GM20431 (cell line): ENCODE measurements around the gene NLGN4X.

ENCODE experiments used
- in situ Hi-C: fragments of 300-500 bp; cut with MseI, MboI; formaldehyde crosslinking; loops from one replicate; pipeline ENCODE4 v1.15.0; 2020; ENCODE audit warnings: low sequenced_read_pairs; ENCODE audit not compliant: unreplicated experiment

The NLGN4X gene

DNA sequence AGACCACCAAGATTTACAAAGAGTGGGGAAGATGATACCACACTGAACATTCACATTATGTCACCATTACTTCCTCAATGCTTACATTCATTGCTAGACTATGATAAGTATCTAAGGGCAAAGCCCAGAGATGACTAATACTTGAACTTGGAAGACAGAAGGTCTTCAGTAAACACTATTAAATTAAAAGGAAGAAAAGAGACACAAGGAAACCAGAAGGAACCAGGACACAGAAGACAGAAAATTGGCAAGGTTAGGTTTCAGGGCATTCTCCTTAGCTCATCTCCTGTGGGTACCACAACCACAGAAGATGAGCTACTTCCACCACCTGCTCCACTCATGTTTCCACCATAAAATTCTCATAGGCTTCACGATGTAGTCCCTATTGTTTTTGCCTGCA is 64.9 kb downstream of the NLGN4X start:
- in situ Hi-C loops = no loop called here

- in situ Hi-C loops = no loop called here
Measured at GRCh38 chrX:6159468-6159867, 69.2 kb downstream of the NLGN4X start.

DNA sequence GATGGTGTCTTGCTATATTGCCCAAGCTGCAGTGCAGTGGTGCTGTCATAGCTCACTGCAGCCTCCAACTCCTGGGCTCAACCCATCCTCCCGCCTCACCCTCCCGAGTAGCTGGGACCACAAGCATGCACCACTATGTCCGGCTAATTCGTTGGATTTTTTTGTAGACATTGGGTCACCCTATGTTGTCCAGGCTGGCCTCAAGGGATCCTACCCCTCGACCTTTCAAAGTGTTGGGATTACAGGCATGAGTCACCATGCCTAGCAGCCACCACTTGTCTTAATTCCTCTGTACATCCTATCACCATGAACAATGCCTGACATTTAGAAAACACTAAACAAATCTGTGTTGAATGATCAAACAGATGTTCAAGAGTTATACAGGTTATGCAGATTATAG is 76.7 kb downstream of the NLGN4X start:
- in situ Hi-C loops = no loop called here

GRCh38 chrX:6149060-6149872 is 79.4 kb downstream of the NLGN4X start:
- in situ Hi-C loops = no loop called here

- in situ Hi-C loops = no loop called here
Measured at GRCh38 chrX:6134255-6134654, 94.4 kb downstream of the NLGN4X start.

DNA sequence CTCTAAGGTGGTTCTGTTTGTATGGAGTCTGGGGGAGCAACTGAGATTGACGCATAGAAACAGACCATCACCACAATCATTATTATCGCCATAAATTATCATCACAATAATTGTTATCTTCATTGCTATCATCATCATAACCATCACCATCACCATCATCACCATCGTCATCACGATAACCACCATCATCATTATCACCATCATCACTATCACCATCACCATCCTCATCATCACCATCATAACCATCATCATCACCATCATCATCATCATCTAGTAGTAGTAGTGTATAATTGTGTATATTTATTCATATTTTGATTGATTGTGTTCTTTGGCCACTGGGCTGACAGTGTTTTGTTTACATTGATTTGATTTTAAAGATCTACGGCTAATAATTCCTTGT is 95.7 kb downstream of the NLGN4X start:
- in situ Hi-C loops = no loop called here

GRCh38 chrX:6131287-6131686 is 97.4 kb downstream of the NLGN4X start:
- in situ Hi-C loops = no loop called here

DNA sequence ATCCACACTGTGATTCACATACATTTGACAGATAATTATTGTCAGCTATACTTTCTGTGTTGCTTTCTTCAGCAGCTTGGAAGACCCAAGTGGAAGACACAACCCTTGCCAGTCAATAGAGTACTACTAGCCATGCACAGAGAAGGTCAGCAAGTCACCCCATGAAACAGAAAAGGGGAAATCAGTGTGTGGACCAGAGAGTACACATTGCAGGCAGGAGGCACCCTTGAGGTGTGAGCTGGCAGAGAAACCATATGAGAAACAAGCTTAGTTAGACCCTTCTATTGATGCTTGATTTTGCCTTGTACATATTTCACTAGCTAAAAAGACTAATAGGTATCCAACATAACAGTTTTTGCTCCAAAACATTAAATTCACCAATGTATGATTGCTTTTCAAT is 99.5 kb downstream of the NLGN4X start:
- in situ Hi-C loops = no loop called here

DNA sequence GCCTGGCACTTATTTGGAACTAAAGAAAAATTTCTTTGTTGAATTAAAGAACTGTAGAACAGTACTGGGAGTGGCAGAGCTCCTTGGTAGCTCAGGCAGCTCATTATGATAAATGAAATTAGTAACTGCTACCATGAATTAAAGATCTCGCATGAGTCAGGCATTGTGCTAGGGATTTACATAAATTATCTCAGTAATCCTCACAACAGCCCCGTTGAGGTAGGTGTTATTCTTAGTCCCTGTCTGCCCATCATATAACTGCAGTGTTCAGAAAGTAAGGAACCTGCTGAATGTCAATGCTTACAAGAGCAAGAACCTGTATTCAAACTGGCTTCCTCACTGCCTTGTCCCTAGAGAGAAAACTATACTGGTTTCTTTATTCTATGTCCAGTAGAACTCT is 108.3 kb downstream of the NLGN4X start:
- in situ Hi-C loops = no loop called here

- in situ Hi-C loops = no loop called here
Measured at GRCh38 chrX:6095469-6095868, 133.2 kb downstream of the NLGN4X start.

DNA sequence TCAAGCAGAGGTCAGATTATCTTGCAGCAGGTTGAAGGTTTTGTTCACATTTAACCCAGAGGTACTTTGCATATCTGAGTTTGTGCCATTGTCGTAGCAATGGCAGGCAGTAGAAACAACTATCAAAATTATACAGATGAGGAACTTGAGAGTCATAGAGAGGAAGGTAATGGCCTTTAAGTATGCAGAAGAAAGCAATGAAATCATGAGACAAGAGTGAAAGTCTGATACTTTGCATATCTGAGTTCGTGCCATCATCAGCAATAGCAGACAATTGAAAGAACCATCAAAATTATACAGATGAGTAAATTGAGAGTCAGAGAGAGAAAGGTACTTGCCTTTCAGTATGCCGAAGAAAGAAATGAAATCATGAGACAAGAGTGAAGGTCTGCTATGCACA is 154.1 kb downstream of the NLGN4X start:
- in situ Hi-C loops = no loop called here

GRCh38 chrX:6071731-6072130 is 156.9 kb downstream of the NLGN4X start:
- in situ Hi-C loops = no loop called here

DNA sequence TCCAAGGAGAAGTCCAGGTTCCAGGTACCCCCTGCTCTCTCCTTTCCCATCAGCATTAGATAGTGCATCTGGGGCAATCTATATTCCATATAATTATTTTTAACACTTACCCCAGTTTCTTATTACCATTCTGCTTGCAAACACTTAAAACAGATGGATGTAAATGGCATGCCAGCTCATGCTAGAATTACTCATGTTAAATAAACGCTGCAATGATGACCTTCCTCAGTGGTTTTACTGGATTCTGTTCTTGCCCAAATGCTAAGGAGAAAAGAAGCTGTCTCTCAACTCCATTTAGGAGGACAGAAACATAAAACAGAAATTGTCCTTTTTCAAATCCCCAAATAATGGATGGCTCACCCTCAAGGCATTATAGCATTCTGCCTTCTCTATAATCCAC is 161.1 kb downstream of the NLGN4X start:
- in situ Hi-C loops = no loop called here

DNA sequence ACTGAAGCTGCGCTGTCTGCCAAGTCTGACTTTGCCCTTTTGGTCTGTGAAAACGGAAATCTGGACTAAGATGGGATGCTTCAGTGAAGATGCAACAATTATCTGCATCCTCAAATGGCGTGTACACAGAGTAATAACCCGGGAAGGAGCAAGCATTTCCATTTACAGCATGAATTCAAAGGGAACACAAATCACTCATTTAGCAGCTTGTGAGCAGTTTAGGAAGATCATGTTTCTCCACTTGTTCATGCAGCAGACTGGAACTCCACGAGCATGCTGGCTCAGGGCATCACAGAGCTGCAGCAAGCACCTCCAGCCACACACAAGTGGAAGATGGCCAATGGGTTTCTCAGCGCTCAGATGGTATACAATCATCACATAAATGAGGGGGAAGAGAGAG is 175.5 kb downstream of the NLGN4X start:
- in situ Hi-C loops = no loop called here

- in situ Hi-C loops = no loop called here
Measured at GRCh38 chrX:6052111-6052745, 176.4 kb downstream of the NLGN4X start.

DNA sequence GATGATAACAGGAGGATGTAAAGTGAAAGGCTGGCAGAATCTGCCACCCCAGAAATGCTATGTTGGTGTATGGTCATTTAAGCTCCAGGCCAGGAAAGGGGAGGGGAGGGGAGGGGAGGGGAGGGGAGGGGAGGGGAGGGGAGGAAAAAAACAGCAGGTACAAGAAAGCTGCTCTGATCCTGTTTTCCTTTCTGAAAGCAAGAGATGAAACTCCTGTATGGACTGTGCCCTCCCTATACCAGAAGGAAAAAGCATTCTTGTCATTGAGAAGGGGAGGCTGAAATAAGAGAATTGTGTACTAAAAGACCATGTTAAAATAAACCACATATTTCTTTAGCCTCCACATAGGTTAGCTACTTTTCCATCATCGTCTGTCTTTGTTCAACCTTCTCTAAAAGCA is 179.5 kb downstream of the NLGN4X start:
- in situ Hi-C loops = no loop called here

DNA sequence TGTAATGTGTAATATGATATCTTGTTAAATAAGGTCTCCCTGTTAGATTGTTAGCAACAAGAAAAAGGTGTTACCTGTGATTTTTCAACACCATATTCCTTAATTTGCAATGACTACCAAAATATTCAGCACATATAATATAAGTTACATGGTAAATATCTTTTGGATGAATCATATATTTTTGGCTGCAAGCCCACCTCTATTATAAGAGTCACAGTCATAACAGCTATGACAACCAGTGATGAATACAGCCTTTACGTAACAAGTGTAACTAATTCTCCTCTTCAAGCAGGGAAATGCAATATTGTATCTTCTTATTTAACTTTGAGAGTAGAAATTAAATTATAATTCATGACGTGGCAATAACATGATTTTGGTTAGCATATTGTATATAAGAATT is 187.0 kb downstream of the NLGN4X start:
- in situ Hi-C loops = no loop called here

DNA sequence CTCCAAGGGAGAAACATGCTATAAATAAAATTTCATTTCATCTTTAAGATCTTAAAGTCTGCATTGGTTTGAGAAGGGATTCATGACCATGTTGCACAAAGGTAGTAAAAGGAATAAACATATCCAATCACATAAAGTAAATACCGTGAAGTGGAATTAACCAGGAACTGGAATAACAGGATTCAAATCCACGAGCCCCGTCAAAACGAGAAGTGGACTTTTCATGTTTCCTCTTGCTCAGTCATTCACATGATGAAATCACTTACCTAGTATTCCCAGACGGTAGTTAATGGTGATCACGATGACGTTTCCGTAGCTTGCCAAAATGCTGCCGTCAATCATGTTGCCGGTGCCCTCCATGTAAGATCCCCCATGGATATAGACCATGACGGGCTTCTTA is 199.7 kb downstream of the NLGN4X start:
- in situ Hi-C loops = no loop called here

DNA sequence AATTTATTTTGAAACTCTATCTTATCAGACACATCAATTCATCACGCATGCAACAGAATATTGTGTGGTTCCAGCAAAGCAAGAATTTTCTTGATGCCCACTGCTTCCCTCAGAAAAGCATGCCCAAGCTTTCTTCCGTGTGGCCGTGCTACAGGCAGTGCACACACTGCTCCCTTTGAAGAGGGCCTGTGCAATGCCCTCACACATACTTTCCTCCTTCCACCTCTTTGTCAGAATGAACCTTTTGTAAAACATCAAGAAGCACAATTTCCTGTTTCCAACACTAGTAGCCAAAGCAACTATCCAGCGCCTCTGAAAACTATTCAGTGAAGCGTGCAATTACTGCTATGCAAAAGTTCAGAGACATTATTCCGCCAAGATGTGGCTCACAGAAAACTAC is 201.7 kb downstream of the NLGN4X start:
- in situ Hi-C loops = no loop called here

- in situ Hi-C loops = no loop called here
Measured at GRCh38 chrX:6026429-6026828, 202.2 kb downstream of the NLGN4X start.

DNA sequence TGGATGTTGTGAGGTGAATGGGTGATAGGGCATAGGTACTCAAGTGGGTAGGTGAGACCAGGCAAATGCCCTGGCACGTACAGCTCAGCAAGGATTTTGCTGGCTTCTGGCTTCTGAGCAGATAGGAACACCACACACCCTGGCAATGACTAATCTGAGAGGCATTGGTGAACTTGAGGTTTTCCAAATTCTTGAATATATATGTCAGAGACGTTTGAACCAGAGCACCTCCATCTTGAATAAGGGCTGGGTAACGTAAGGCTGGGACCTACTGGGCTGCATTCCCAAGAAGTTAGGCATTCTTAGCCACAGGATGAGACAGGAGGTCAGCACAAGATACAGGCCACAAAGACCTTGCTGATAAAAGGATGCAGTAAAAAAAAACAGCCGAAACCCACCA is 204.5 kb downstream of the NLGN4X start:
- in situ Hi-C loops = no loop called here
